ENCODE measurements around the gene PPP1R13L. TPM values are rescaled to one million over a fixed set of nuclear protein-coding genes. Genes with fewer than 3 reads are reported as not detected.

The PPP1R13L gene
- total RNA-seq, 1 donor from 2014 or later, result 111 TPM

GRCh38 chr19:45331411-45331810 is 73.5 kb downstream of the PPP1R13L start:
- no peak for TF ChIP-seq POLR2AphosphoS5 (IDR thresholded peaks at IDR 0.05; ENCODE audit: insufficient read depth in 1 of 2, low read depth in 1 of 2)
- TF ChIP-seq POLR2A (IDR thresholded peaks at IDR 0.05), result no peak
- no peak for TF ChIP-seq CTCF (IDR thresholded peaks at IDR 0.05)
- no peak overlapping the region for H3K27ac ChIP-seq
- H3K9me3 ChIP-seq, result no peaks in the 10 kb centered on the region
- no peak overlapping the region for H3K4me3 ChIP-seq
- intact Hi-C loops (cut with DNase I), result no loop called here
- DNase-seq (ENCODE audit: extremely low spot score in 2 of 2), result no peak
- no peaks in the 10 kb centered on the region for H3K4me1 ChIP-seq
- no peaks in the 10 kb centered on the region for H3K27me3 ChIP-seq
- no peaks in the 10 kb centered on the region for H3K36me3 ChIP-seq

Small RNAs within 50 kb of the gene (microRNA-seq; reads per million reads assigned to microRNA genes)
- gene MIR6088 (ENCODE audit: borderline number of aligned reads, borderline replicate concordance), result not detected

Small RNAs within 50 kb of the gene (small RNA-seq; reads per million reads assigned to genes)
- gene MIR6088, result not detected

Other genes with a start within 250 kb of the PPP1R13L start
- 14.0 TPM for gene NKPD1, start 244.1 kb downstream of the PPP1R13L start, total RNA-seq
- 28.7 TPM for gene TRAPPC6A, start 226.8 kb downstream of the PPP1R13L start, total RNA-seq
- 12.5 TPM for gene BLOC1S3, start 226.3 kb downstream of the PPP1R13L start, total RNA-seq
- 6.1 TPM for gene EXOC3L2, start 159.7 kb downstream of the PPP1R13L start, total RNA-seq
- gene MARK4, start 153.8 kb downstream of the PPP1R13L start, total RNA-seq, result 16.7 TPM
- not detected for gene CKM, start 82.2 kb downstream of the PPP1R13L start, total RNA-seq
- 20.9 TPM for gene KLC3, start 64.3 kb downstream of the PPP1R13L start, total RNA-seq
- gene ERCC2, start 34.5 kb downstream of the PPP1R13L start, total RNA-seq, result 17.9 TPM
- 2.2 TPM for gene POLR1G, start 1.6 kb upstream of the PPP1R13L start, total RNA-seq
- gene ERCC1, start 18.8 kb upstream of the PPP1R13L start, total RNA-seq, result 123 TPM
- gene FOSB, start 62.9 kb upstream of the PPP1R13L start, total RNA-seq, result 20.6 TPM
- 13.0 TPM for gene RTN2, start 92.0 kb upstream of the PPP1R13L start, total RNA-seq
- gene PPM1N, start 93.4 kb upstream of the PPP1R13L start, total RNA-seq, result 3.9 TPM
- gene VASP, start 102.4 kb upstream of the PPP1R13L start, total RNA-seq, result 103 TPM
- gene OPA3, start 179.7 kb upstream of the PPP1R13L start, total RNA-seq, result 6.6 TPM
- gene GPR4, start 197.1 kb upstream of the PPP1R13L start, total RNA-seq, result 3.4 TPM
- gene EML2, start 234.3 kb upstream of the PPP1R13L start, total RNA-seq, result 74.9 TPM

All from vagina (tissue), 2 donors.